SK-N-SH (cell line): Measurements from ENCODE around the gene EIF2S2. TPM values are rescaled to one million over a fixed set of nuclear protein-coding genes. Genes with fewer than 3 reads are reported as not detected.

Experiments
- CTCF ChIA-PET: fragments of 300-600, 350-600 bp; formaldehyde crosslinking; extraction: SDS; loops from one replicate; lab custom pipeline; 2021; lab: Yijun Ruan, JAX
- POLR2A ChIA-PET: fragments of 350-600 bp; sonication (Branson Sonifier 250); formaldehyde crosslinking; extraction: SDS; loops from one replicate; lab custom pipeline; 2020; ENCODE audit warnings: antibody characterized with exemption, inconsistent platforms; lab: Yijun Ruan, JAX
- DNase-seq: peaks from one replicate; pipeline ENCODE4 v3.0.0; 2012
- H2AFZ ChIP-seq: fragments of 200-600 bp; sonication (generic); 2 replicates; pipeline ENCODE4 v1.8.1; 2016; ENCODE audit warnings: antibody characterized with exemption, mild to moderate bottlenecking, low read depth
- H3F3A ChIP-seq: fragments of 200-600 bp; sonication (generic); replicated peaks from 2 replicates; pipeline ENCODE3; 2016; ENCODE audit warnings: antibody characterized with exemption, mild to moderate bottlenecking; ENCODE audit not compliant: insufficient read depth
- H3K27ac ChIP-seq, 2 experiments: fragments of 200-500 bp in 1 of 2; fragments of 200-600 bp in 1 of 2; sonication (Bioruptor generic) in 1 of 2; sonication (generic), shearing (Covaris generic) in 1 of 2; 2 replicates each; pipeline versions ENCODE4 v1.5.1 to v1.6.1; 2014 to 2016; ENCODE audit warnings: low read depth in 2 of 2, inconsistent platforms in 1 of 2, low read length in 1 of 2, mild to moderate bottlenecking in 1 of 2, mixed read lengths in 1 of 2
- H3K27me3 ChIP-seq: fragments of 200-600 bp; sonication (generic), shearing (Covaris generic); 2 replicates; pipeline ENCODE4 v1.6.1; 2016; ENCODE audit warnings: mixed run types; ENCODE audit not compliant: insufficient read depth
- H3K36me3 ChIP-seq, 2 experiments: fragments of 200-500 bp in 1 of 2; fragments of 200-600 bp in 1 of 2; sonication (Bioruptor generic) in 1 of 2; sonication (generic) in 1 of 2; replicated peaks in 1 of 2; 2 replicates each; pipeline versions ENCODE3 to v1.5.1; 2014 to 2016; ENCODE audit warnings: low read length in 1 of 2, mild to moderate bottlenecking in 1 of 2; ENCODE audit not compliant: insufficient read depth in 2 of 2, control insufficient read depth in 1 of 2
- H3K4me1 ChIP-seq, 2 experiments: fragments of 200-500 bp in 1 of 2; fragments of 200-600 bp in 1 of 2; sonication (Bioruptor generic) in 1 of 2; sonication (generic), shearing (Covaris generic) in 1 of 2; 2 replicates each; pipeline versions ENCODE4 v1.5.1 to v1.6.1; 2014 to 2016; ENCODE audit warnings: low read depth in 1 of 2, low read length in 1 of 2, mixed run types in 1 of 2; ENCODE audit not compliant: insufficient read depth in 2 of 2, control insufficient read depth in 1 of 2
- H3K4me2 ChIP-seq: fragments of 200-600 bp; sonication (generic), shearing (Covaris generic); 2 replicates; pipeline ENCODE4 v1.6.1; 2017; ENCODE audit warnings: mixed run types
- H3K4me3 ChIP-seq, 2 experiments: fragments of 200-500 bp in 1 of 2; fragments of 200-600 bp in 1 of 2; sonication (Bioruptor generic) in 1 of 2; sonication (generic), shearing (Covaris generic) in 1 of 2; 2 replicates each; pipeline versions ENCODE4 v1.5.1 to v1.8.1; 2014 to 2016; ENCODE audit warnings: low read depth in 2 of 2, inconsistent platforms in 1 of 2, low read length in 1 of 2, mild to moderate bottlenecking in 1 of 2, mixed read lengths in 1 of 2, moderate library complexity in 1 of 2
- H3K79me2 ChIP-seq: fragments of 200-600 bp; sonication (generic); 2 replicates; pipeline ENCODE4 v1.8.1; 2017; ENCODE audit warnings: mild to moderate bottlenecking; ENCODE audit not compliant: insufficient read depth
- H3K9ac ChIP-seq: fragments of 200-600 bp; sonication (generic); 2 replicates; pipeline ENCODE4 v1.6.1; 2017; ENCODE audit warnings: mixed run types
- H3K9me2 ChIP-seq: fragments of 200-600 bp; sonication (generic); 2 replicates; pipeline ENCODE4 v1.6.1; 2017; ENCODE audit warnings: mixed run types
- H3K9me3 ChIP-seq: fragments of 200-600 bp; sonication (generic); 2 replicates; pipeline ENCODE4 v1.6.1; 2017; ENCODE audit warnings: mixed run types, mild to moderate bottlenecking, moderate library complexity
- H4K20me1 ChIP-seq: fragments of 200-600 bp; sonication (generic); 2 replicates; pipeline ENCODE4 v1.6.1; 2017; ENCODE audit warnings: mild to moderate bottlenecking, mixed run types; ENCODE audit not compliant: insufficient read depth
- FOSL2 ChIP-seq: IDR thresholded peaks from 2 replicates; pipeline ENCODE4 v1.4.0; 2012; ENCODE audit warnings: low read depth, mild to moderate bottlenecking, moderate library complexity, borderline replicate concordance
- GATA2 ChIP-seq: sonication (generic); formaldehyde crosslinking; IDR thresholded peaks from 2 replicates; pipeline ENCODE4 v1.5.0; 2020; ENCODE audit warnings: mild to moderate bottlenecking, missing genetic modification reagents
- RFX5 ChIP-seq: IDR thresholded peaks from 2 replicates; pipeline ENCODE4 v1.6.1; 2012; ENCODE audit warnings: mild to moderate bottlenecking, improper control_type of control experiment, low read length
- RXRA ChIP-seq: IDR thresholded peaks from 2 replicates; pipeline ENCODE4 v1.4.0; 2012; ENCODE audit warnings: low read depth, mild to moderate bottlenecking, borderline replicate concordance
- SIN3A ChIP-seq: IDR thresholded peaks from 2 replicates; pipeline ENCODE4 v1.6.1; 2012; ENCODE audit warnings: low read depth, mild to moderate bottlenecking, low read length, moderate library complexity, borderline replicate concordance
- TAF1 ChIP-seq: IDR thresholded peaks from 2 replicates; pipeline ENCODE4 v1.6.1; 2012; ENCODE audit warnings: low read depth, mild to moderate bottlenecking, low read length, moderate library complexity, borderline replicate concordance
- USF1 ChIP-seq: IDR thresholded peaks from 2 replicates; pipeline ENCODE4 v1.4.0; 2012; ENCODE audit warnings: low read depth, borderline replicate concordance
- WGBS: methylation state at CpG from one replicate; pipeline ENCODE4 v1.1.6; 2017; ENCODE audit warnings: low lambda C conversion rate; 5-methylcytosine and 5-hydroxymethylcytosine counted together
- polyA plus RNA-seq, 3 experiments: library from polyadenylated mRNA; depleted of rRNA; stranded (reverse); fragments of >200 nt; gene quantifications; 2 replicates each; pipeline ENCODE4 v1.2.3, GENCODE V29; 2012
- TF ChIP-seq, protein P1 (sequence below): IDR thresholded peaks from 2 replicates; pipeline ENCODE4 v1.6.1; 2012; ENCODE audit warnings: mild to moderate bottlenecking, low read depth, low read length, moderate library complexity
- TF ChIP-seq, protein P2 (sequence below): fragments of 150-350 bp; IDR thresholded peaks from 2 replicates; pipeline ENCODE4 v1.6.1; 2016; ENCODE audit warnings: mild to moderate bottlenecking, low read depth, low read length

The EIF2S2 gene
- polyA plus RNA-seq, 1 of the 3 experiments (the other 2 are of a cell fraction): 50.7 TPM

GRCh38 chr20:34114809-34115208 lies 2.8 kb upstream of the EIF2S2 start (continued):
- TF ChIP-seq, protein P1, sequence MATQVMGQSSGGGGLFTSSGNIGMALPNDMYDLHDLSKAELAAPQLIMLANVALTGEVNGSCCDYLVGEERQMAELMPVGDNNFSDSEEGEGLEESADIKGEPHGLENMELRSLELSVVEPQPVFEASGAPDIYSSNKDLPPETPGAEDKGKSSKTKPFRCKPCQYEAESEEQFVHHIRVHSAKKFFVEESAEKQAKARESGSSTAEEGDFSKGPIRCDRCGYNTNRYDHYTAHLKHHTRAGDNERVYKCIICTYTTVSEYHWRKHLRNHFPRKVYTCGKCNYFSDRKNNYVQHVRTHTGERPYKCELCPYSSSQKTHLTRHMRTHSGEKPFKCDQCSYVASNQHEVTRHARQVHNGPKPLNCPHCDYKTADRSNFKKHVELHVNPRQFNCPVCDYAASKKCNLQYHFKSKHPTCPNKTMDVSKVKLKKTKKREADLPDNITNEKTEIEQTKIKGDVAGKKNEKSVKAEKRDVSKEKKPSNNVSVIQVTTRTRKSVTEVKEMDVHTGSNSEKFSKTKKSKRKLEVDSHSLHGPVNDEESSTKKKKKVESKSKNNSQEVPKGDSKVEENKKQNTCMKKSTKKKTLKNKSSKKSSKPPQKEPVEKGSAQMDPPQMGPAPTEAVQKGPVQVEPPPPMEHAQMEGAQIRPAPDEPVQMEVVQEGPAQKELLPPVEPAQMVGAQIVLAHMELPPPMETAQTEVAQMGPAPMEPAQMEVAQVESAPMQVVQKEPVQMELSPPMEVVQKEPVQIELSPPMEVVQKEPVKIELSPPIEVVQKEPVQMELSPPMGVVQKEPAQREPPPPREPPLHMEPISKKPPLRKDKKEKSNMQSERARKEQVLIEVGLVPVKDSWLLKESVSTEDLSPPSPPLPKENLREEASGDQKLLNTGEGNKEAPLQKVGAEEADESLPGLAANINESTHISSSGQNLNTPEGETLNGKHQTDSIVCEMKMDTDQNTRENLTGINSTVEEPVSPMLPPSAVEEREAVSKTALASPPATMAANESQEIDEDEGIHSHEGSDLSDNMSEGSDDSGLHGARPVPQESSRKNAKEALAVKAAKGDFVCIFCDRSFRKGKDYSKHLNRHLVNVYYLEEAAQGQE: no peak

DNA sequence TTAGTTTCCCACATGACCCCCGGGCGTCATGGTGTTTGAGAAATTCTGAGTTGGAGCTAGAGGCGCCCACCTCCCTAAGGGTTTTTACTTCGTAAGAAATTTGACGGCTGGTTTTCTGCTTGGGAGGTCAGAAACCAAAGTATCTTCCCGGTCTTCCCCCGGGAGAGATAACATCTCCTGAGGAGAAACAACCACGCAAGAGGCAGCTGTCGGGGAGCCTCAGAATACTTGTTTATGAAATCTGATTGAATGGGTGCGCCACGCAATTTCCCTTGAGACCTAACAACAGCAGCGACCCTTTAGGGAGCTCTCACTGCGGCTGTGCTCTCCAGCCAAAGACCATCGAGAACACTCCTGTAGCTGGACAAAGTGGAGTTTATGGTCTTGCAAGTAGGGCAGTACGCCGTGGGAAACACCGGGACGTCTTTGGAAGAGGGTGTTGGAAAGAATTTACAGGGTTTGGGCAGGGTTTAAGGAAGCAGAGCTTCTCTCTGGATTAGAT lies 608 bp upstream of the EIF2S2 start:
- Histone ChIP-seq H3K9me3 (no peaks in the 10 kb centered on the region), H3K79me2 (peaks cover 44% of the 10 kb centered on the region), H3K27me3 (no peaks in the 10 kb centered on the region), H3F3A (peaks cover 10% of the 10 kb centered on the region), H2AFZ (peak overlapping the region; percentile 100), H3K4me1 (peaks cover 7 to 21% of the 10 kb centered on the region in 2 experiments; a peak in 3 of 4 replicates), H3K4me3 (peak overlapping the region; percentile 87 to 88), H3K27ac (peak overlapping the region; percentile 92 to 97), H4K20me1 (peaks cover 38% of the 10 kb centered on the region), H3K9ac (peak overlapping the region; percentile 99), H3K4me2 (peak overlapping the region; percentile 95), H3K36me3 (peaks cover 14 to 18% of the 10 kb centered on the region in 2 experiments), H3K9me2 (no peaks in the 10 kb centered on the region)
- POLR2A ChIA-PET: interaction anchor here (0.7 to 2.0 kb wide), 11 partner anchors 11 to 240 kb away, joined by 3 to 7 read pairs (median 4); no protein-coding TSS in a partner anchor
- DNase-seq: peak; percentile 60
- TF ChIP-seq TAF1: no peak
- 0 out of 2 replicates have a peak, but pooled peaks have one; percentile 2 for TF ChIP-seq RFX5
- TF ChIP-seq SIN3A: 0 out of 2 replicates have a peak, but pooled peaks have one; percentile 8
- TF ChIP-seq USF1: no peak
- TF ChIP-seq FOSL2: no peak
- TF ChIP-seq, protein P2, sequence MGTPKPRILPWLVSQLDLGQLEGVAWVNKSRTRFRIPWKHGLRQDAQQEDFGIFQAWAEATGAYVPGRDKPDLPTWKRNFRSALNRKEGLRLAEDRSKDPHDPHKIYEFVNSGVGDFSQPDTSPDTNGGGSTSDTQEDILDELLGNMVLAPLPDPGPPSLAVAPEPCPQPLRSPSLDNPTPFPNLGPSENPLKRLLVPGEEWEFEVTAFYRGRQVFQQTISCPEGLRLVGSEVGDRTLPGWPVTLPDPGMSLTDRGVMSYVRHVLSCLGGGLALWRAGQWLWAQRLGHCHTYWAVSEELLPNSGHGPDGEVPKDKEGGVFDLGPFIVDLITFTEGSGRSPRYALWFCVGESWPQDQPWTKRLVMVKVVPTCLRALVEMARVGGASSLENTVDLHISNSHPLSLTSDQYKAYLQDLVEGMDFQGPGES: no peak
- TF ChIP-seq RXRA: no peak
- peak; percentile 37; the same call in 1 of the 2 replicates for TF ChIP-seq GATA2 (CRISPR knock-in tag)
- under 1% methylated on average over 17 of the region's 18 CpGs for WGBS
- CTCF ChIA-PET: interaction anchor here (0.6 to 2.8 kb wide), 7 partner anchors 12 to 682 kb away, joined by 3 to 13 read pairs (median 3); no protein-coding TSS in a partner anchor
